Mesenchymal stem cell (in vitro differentiated cells and primary cell): ENCODE data around the gene ZNF93.
"Not testable (repeated sequence)": the region's sequence is repeated elsewhere in the genome, so short reads cannot be mapped to it uniquely, and the experiment has no call there.

Experiments used
- DNase-seq: peaks from one replicate; pipeline ENCODE4 v3.0.0-alpha.2; 2013
- H2AFZ ChIP-seq: one replicate; pipeline ENCODE4 v1.6.1; 2013; ENCODE audit warnings: low read depth, mild to moderate bottlenecking, control low read depth, inconsistent platforms, low read length, moderate library complexity
- H2AK5ac ChIP-seq: 2 replicates; pipeline ENCODE4 v1.6.1; 2013; ENCODE audit warnings: low read length, moderate library complexity, mild to moderate bottlenecking, inconsistent platforms; ENCODE audit not compliant: severe bottlenecking
- H2BK120ac ChIP-seq: one replicate; pipeline ENCODE4 v1.6.1; 2013; ENCODE audit warnings: low read depth, mild to moderate bottlenecking, inconsistent platforms, low read length, moderate library complexity
- H2BK12ac ChIP-seq, 2 experiments: one replicate each; pipeline ENCODE4 v1.6.1; 2013; ENCODE audit warnings: inconsistent platforms in 2 of 2, low read length in 2 of 2, mild to moderate bottlenecking in 2 of 2, moderate library complexity in 2 of 2, control low read depth in 1 of 2
- H2BK15ac ChIP-seq: one replicate; pipeline ENCODE4 v1.6.1; 2013; ENCODE audit warnings: mild to moderate bottlenecking, low read depth, inconsistent platforms; ENCODE audit not compliant: poor library complexity, severe bottlenecking
- H2BK5ac ChIP-seq: 2 replicates; pipeline ENCODE4 v1.6.1; 2013; ENCODE audit warnings: low read depth, mild to moderate bottlenecking, low read length, control low read depth, inconsistent platforms; ENCODE audit not compliant: poor library complexity, severe bottlenecking
- H3K14ac ChIP-seq, 2 experiments: one replicate each; pipeline ENCODE4 v1.6.1; 2013; ENCODE audit warnings: inconsistent platforms in 2 of 2, low read length in 2 of 2, control low read depth in 1 of 2, mild to moderate bottlenecking in 1 of 2, moderate library complexity in 1 of 2
- H3K18ac ChIP-seq, 2 experiments: one replicate each; pipeline ENCODE4 v1.6.1; 2013; ENCODE audit warnings: inconsistent platforms in 2 of 2, low read length in 2 of 2, control low read depth in 1 of 2, low read depth in 1 of 2, mild to moderate bottlenecking in 1 of 2
- H3K23ac ChIP-seq, 2 experiments: one replicate each; pipeline ENCODE4 v1.6.1; 2013; ENCODE audit warnings: inconsistent platforms in 2 of 2, low read length in 2 of 2, mild to moderate bottlenecking in 2 of 2, moderate library complexity in 2 of 2, control low read depth in 1 of 2
- H3K27ac ChIP-seq: 2 replicates; pipeline ENCODE4 v1.5.1; 2013; ENCODE audit warnings: mild to moderate bottlenecking, moderate library complexity, low read length, control low read depth, inconsistent platforms; ENCODE audit not compliant: poor library complexity, severe bottlenecking
- H3K27me3 ChIP-seq, 2 experiments: 2 replicates each; pipeline versions ENCODE4 v1.6.1 to v1.7.0; 2013; ENCODE audit warnings: low read length in 2 of 2, mild to moderate bottlenecking in 2 of 2, moderate library complexity in 2 of 2, control low read depth in 1 of 2, inconsistent platforms in 1 of 2; ENCODE audit not compliant: control insufficient read depth in 1 of 2, insufficient read depth in 1 of 2
- H3K36me3 ChIP-seq, 2 experiments: 2 replicates each; pipeline versions ENCODE4 v1.6.1 to v1.7.0; 2013; ENCODE audit warnings: low read length in 2 of 2, control low read depth in 1 of 2, inconsistent platforms in 1 of 2, low read depth in 1 of 2, mild to moderate bottlenecking in 1 of 2; ENCODE audit not compliant: insufficient read depth in 2 of 2, control insufficient read depth in 1 of 2
- H3K4ac ChIP-seq, 2 experiments: one replicate each; pipeline ENCODE4 v1.6.1; 2013; ENCODE audit warnings: inconsistent platforms in 2 of 2, low read length in 2 of 2, mild to moderate bottlenecking in 2 of 2, moderate library complexity in 2 of 2, control low read depth in 1 of 2, low read depth in 1 of 2
- H3K4me1 ChIP-seq: 2 replicates; pipeline ENCODE4 v1.6.1; 2013; ENCODE audit warnings: low read depth, low read length, control low read depth; ENCODE audit not compliant: control insufficient read depth, insufficient read depth
- H3K4me2 ChIP-seq: 2 replicates; pipeline ENCODE4 v1.6.1; 2013; ENCODE audit warnings: low read length, mild to moderate bottlenecking, inconsistent platforms; ENCODE audit not compliant: poor library complexity, severe bottlenecking
- H3K4me3 ChIP-seq, 2 experiments: 2 replicates each; pipeline versions ENCODE4 v1.5.1 to v1.7.0; 2013; ENCODE audit warnings: low read length in 2 of 2, mild to moderate bottlenecking in 2 of 2, control low read depth in 1 of 2, low read depth in 1 of 2; ENCODE audit not compliant: insufficient read depth in 1 of 2
- H3K79me1 ChIP-seq: replicated peaks from 2 replicates; pipeline ENCODE4 v1.6.1; 2013; ENCODE audit warnings: mild to moderate bottlenecking, control low read depth, low read length, inconsistent platforms; ENCODE audit not compliant: poor library complexity, severe bottlenecking
- H3K9ac ChIP-seq: 2 replicates; pipeline ENCODE4 v1.7.0; 2013; ENCODE audit warnings: mild to moderate bottlenecking, low read length, moderate library complexity
- H3K9me3 ChIP-seq: 2 replicates; pipeline ENCODE4 v1.7.0; 2013; ENCODE audit warnings: mild to moderate bottlenecking, low read length; ENCODE audit not compliant: control insufficient read depth
- H4K8ac ChIP-seq: one replicate; pipeline ENCODE4 v1.6.1; 2013; ENCODE audit warnings: inconsistent platforms, mild to moderate bottlenecking, low read length, moderate library complexity
- H4K91ac ChIP-seq: one replicate; pipeline ENCODE4 v1.6.1; 2013; ENCODE audit warnings: mild to moderate bottlenecking, low read length, inconsistent platforms
- WGBS: methylation state at CpG from one replicate; pipeline ENCODE4 v1.1.7; 2013; ENCODE audit warnings: mixed read lengths; 5-methylcytosine and 5-hydroxymethylcytosine counted together

The ZNF93 gene

GRCh38 chr19:19865750-19866610 lies 34.8 kb upstream of the ZNF93 start, which contains the start of gene ZNF253:
Gene ZNF253, plus strand, starts transcription at chr19:19865882. Its CDS starts 115 bp downstream, at chr19:19865997.
- peaks cover 8% of the 10 kb centered on the region for H3K79me1 ChIP-seq
- H2AFZ ChIP-seq, result peak within 1 kb of the TSS; percentile 85
- H3K23ac ChIP-seq, result no peak within 1 kb of the TSS
- no peaks in the 10 kb centered on the region for H3K27me3 ChIP-seq
- H2BK12ac ChIP-seq, result no peak within 1 kb of the TSS
- H3K9me3 ChIP-seq, result peaks cover 43% of the 10 kb centered on the region
- peak within 1 kb of the TSS; percentile 84 for H4K8ac ChIP-seq
- H3K4ac ChIP-seq, result peak within 1 kb of the TSS in 1 of 2 experiments; percentile 47
- peak within 1 kb of the TSS; percentile 14 to 81 for H3K18ac ChIP-seq
- peak; percentile 95 for DNase-seq
- peak within 1 kb of the TSS; percentile 86 for H3K4me2 ChIP-seq
- H2AK5ac ChIP-seq, result no peak within 1 kb of the TSS
- H3K4me1 ChIP-seq, result peaks cover 2% of the 10 kb centered on the region
- peak within 1 kb of the TSS; percentile 85 for H3K27ac ChIP-seq
- H2BK15ac ChIP-seq, result no peak within 1 kb of the TSS
- H3K4me3 ChIP-seq, result peak within 1 kb of the TSS; percentile 77 to 86
- H2BK120ac ChIP-seq, result no peak within 1 kb of the TSS
- peak within 1 kb of the TSS; percentile 11 for H4K91ac ChIP-seq
- under 1% methylated on average over 38 of the region's 43 CpGs for WGBS
- H3K14ac ChIP-seq, result peak within 1 kb of the TSS; percentile 2 to 92
- peak within 1 kb of the TSS; percentile 78 for H2BK5ac ChIP-seq
- H3K36me3 ChIP-seq, result peaks cover 0 to 4% of the 10 kb centered on the region in 2 experiments
- H3K9ac ChIP-seq, result peak within 1 kb of the TSS; percentile 92

- no peak overlapping the region for H2AFZ ChIP-seq
- H3K4me1 ChIP-seq, result peaks cover 2% of the 10 kb centered on the region
- H2BK120ac ChIP-seq, result no peak overlapping the region
- H2BK5ac ChIP-seq, result peak overlapping the region; percentile 57
- H4K91ac ChIP-seq, result no peak overlapping the region
- H3K9me3 ChIP-seq, result peaks cover 48% of the 10 kb centered on the region
- no peak overlapping the region for H3K23ac ChIP-seq
- H3K9ac ChIP-seq, result peak overlapping the region; percentile 92
- no peaks in the 10 kb centered on the region for H3K27me3 ChIP-seq
- H2BK12ac ChIP-seq, result no peak overlapping the region
- DNase-seq, result peak; percentile 18
- peaks cover 0 to 8% of the 10 kb centered on the region in 2 experiments for H3K36me3 ChIP-seq
- no peak overlapping the region for H2AK5ac ChIP-seq
- H4K8ac ChIP-seq, result peak overlapping the region; percentile 84
- no peak overlapping the region for H3K4ac ChIP-seq
- H3K14ac ChIP-seq, result peak overlapping the region in 1 of 2 experiments; percentile 32
- H3K79me1 ChIP-seq, result peaks cover 12% of the 10 kb centered on the region
- H2BK15ac ChIP-seq, result no peak overlapping the region
- H3K4me3 ChIP-seq, result peak overlapping the region; percentile 77 to 86
- WGBS, result 3% methylated on average over 22 of the region's 23 CpGs
- peak overlapping the region in 1 of 2 experiments; percentile 61 for H3K18ac ChIP-seq
- H3K27ac ChIP-seq, result peak overlapping the region; percentile 85
- H3K4me2 ChIP-seq, result peak overlapping the region; percentile 86
These were observed 34.0 kb upstream of the ZNF93 start for GRCh38 chr19:19866611-19867248.

GRCh38 chr19:19870086-19870485 lies 30.7 kb upstream of the ZNF93 start:
- H2BK15ac ChIP-seq, H3K9ac ChIP-seq, H2BK5ac ChIP-seq, H3K27me3 ChIP-seq, H2BK12ac ChIP-seq, DNase-seq, H4K8ac ChIP-seq, H3K27ac ChIP-seq, H2AK5ac ChIP-seq, H3K14ac ChIP-seq, H3K4me2 ChIP-seq, H3K23ac ChIP-seq, H3K18ac ChIP-seq, H2BK120ac ChIP-seq, H3K4me1 ChIP-seq, H3K4me3 ChIP-seq, H4K91ac ChIP-seq, H2AFZ ChIP-seq, H3K4ac ChIP-seq: not testable (repeated sequence)
- H3K9me3 ChIP-seq, result peaks cover 54% of the 10 kb centered on the region
- WGBS, result 100% methylated on average over 2 of the region's 5 CpGs
- peaks cover 0 to 15% of the 10 kb centered on the region in 2 experiments for H3K36me3 ChIP-seq
- H3K79me1 ChIP-seq, result peaks cover 22% of the 10 kb centered on the region

GRCh38 chr19:19871932-19872331 lies 28.8 kb upstream of the ZNF93 start:
- Histone ChIP-seq H3K4me2 (no peak overlapping the region), H3K27ac (no peak overlapping the region), H2BK15ac (no peak overlapping the region), H3K9me3 (peaks cover 64% of the 10 kb centered on the region), H4K8ac (no peak overlapping the region), H3K27me3 (no peaks in the 10 kb centered on the region), H3K14ac (no peak overlapping the region), H3K23ac (no peak overlapping the region), H2BK12ac (no peak overlapping the region), H3K4ac (no peak overlapping the region), H3K18ac (no peak overlapping the region), H2AK5ac (no peak overlapping the region), H2BK5ac (no peak overlapping the region), H3K9ac (no peak overlapping the region), H3K4me1 (no peaks in the 10 kb centered on the region), H3K79me1 (peaks cover 17% of the 10 kb centered on the region), H3K4me3 (no peak overlapping the region), H2BK120ac (no peak overlapping the region), H4K91ac (no peak overlapping the region), H2AFZ (no peak overlapping the region), H3K36me3 (peaks cover 0 to 15% of the 10 kb centered on the region in 2 experiments)
- DNase-seq, result no peak
- 94% methylated on average over 3 of the region's 3 CpGs for WGBS
